Measurements from ENCODE around the gene FFAR4.

The FFAR4 gene

GRCh38 chr10:93559490-93559889, 7.0 kb upstream of the FFAR4 start:
- no peak for TF ChIP-seq CTCF (IDR thresholded peaks at IDR 0.05; ENCODE audit: insufficient read depth, missing control alignments)
- DNase-seq (ENCODE audit: insufficient read length, low spot score) (no peak), FAIRE-seq (no peak)

- no peak for TF ChIP-seq CTCF (IDR thresholded peaks at IDR 0.05; ENCODE audit: insufficient read depth, missing control alignments)
- FAIRE-seq: no peak
These were observed 5.9 kb upstream of the FFAR4 start for GRCh38 chr10:93560541-93560940.

GRCh38 chr10:93565446-93565845, 1.0 kb upstream of the FFAR4 start:
- FAIRE-seq: no peak
- no peak for TF ChIP-seq CTCF (IDR thresholded peaks at IDR 0.05; ENCODE audit: insufficient read depth, missing control alignments)
- DNase-seq (ENCODE audit: insufficient read length, low spot score): no peak

More at GRCh38 chr10:93560541-93560940, 5.9 kb upstream of the FFAR4 start:
- no peak for DNase-seq (ENCODE audit: insufficient read length, low spot score)

GRCh38 chr10:93567277-93568104, 1.0 kb downstream of the FFAR4 start:
- FAIRE-seq (no peak), DNase-seq (ENCODE audit: insufficient read length, low spot score) (no peak)
- no peak for TF ChIP-seq CTCF (IDR thresholded peaks at IDR 0.05; ENCODE audit: insufficient read depth, missing control alignments)

- no peak for TF ChIP-seq CTCF (IDR thresholded peaks at IDR 0.05; ENCODE audit: insufficient read depth, missing control alignments)
- DNase-seq (ENCODE audit: insufficient read length, low spot score): no peak
- no peak for FAIRE-seq
These were observed 1.6 kb downstream of the FFAR4 start for GRCh38 chr10:93568105-93568390.

GRCh38 chr10:93570383-93570782, 3.9 kb downstream of the FFAR4 start:
- no peak for TF ChIP-seq CTCF (IDR thresholded peaks at IDR 0.05; ENCODE audit: insufficient read depth, missing control alignments)
- DNase-seq (ENCODE audit: insufficient read length, low spot score) (no peak), FAIRE-seq (no peak)

GRCh38 chr10:93572606-93573005, 6.1 kb downstream of the FFAR4 start:
- no peak for FAIRE-seq
- no peak for TF ChIP-seq CTCF (IDR thresholded peaks at IDR 0.05; ENCODE audit: insufficient read depth, missing control alignments)
- no peak for DNase-seq (ENCODE audit: insufficient read length, low spot score)
